Psoas muscle (tissue), 8 donors: Measurements from ENCODE around the gene FER1L5. TPM values are rescaled to one million over a fixed set of nuclear protein-coding genes. Genes with fewer than 3 reads are reported as not detected.

ENCODE experiments used
- ATAC-seq, 4 donors: fragments of 200-7000 bp; cut with Tn5 transposase; one replicate each; pipeline ENCODE4 v1.9.1; 2020; ENCODE audit warnings: moderate library complexity in 3 of 4, mild to moderate bottlenecking in 2 of 4
- DNase-seq, 2 donors: peaks; one replicate each; pipeline ENCODE4 v3.0.0-alpha.2; 2020
- H3K27ac ChIP-seq: fragments of 200-600 bp; one replicate; pipeline ENCODE4 v1.8.0; 2022
- H3K27me3 ChIP-seq, 3 donors: fragments of 200-600 bp in 1 of 3; one replicate each; pipeline versions ENCODE4 v1.6.1 to v1.8.0; 2013 to 2022; ENCODE audit warnings: low read length in 2 of 3, mild to moderate bottlenecking in 2 of 3, moderate library complexity in 1 of 3; ENCODE audit not compliant: insufficient read depth in 3 of 3
- H3K36me3 ChIP-seq, 2 donors: fragments of 200-600 bp in 1 of 2; one replicate each; pipeline versions ENCODE4 v1.6.1 to v1.8.0; 2013 to 2022; ENCODE audit warnings: low read depth in 1 of 2, mild to moderate bottlenecking in 1 of 2, moderate library complexity in 1 of 2; ENCODE audit not compliant: insufficient read depth in 1 of 2
- H3K4me1 ChIP-seq: fragments of 200-600 bp; one replicate; pipeline ENCODE4 v1.8.0; 2022
- H3K4me3 ChIP-seq: fragments of 200-600 bp; one replicate; pipeline ENCODE4 v1.8.0; 2022; ENCODE audit warnings: mild to moderate bottlenecking
- H3K9me3 ChIP-seq: fragments of 200-600 bp; one replicate; pipeline ENCODE4 v1.8.0; 2022
- WGBS, 3 donors: extraction: QIAGEN DNeasy Blood & Tissue Kit; methylation state at CpG; one replicate each; pipeline versions ENCODE4 v1.1.6 to v1.1.7; 2013; 5-methylcytosine and 5-hydroxymethylcytosine counted together
- intact Hi-C, 2 donors: fragments of 100-400 bp; cut with DNase I; formaldehyde crosslinking; loops; one replicate each; pipeline versions ENCODE4 v1.11.0 to v1.14.2; 2022
- polyA plus RNA-seq, 3 donors: library from polyadenylated mRNA; stranded (reverse); fragments of 200-250 nt; gene quantifications; one replicate each; pipeline ENCODE4 v1.2.3, GENCODE V29; 2013
- total RNA-seq, 4 donors: library from RNA; stranded (reverse); fragmentation: NEBNext Ultra II Directional in 2 of 4; extraction: Animal tissue kit (Norgen Biotek cat#: 25700) in 2 of 4; gene quantifications; one replicate each; pipeline versions ENCODE4 v1.2.1 to v1.2.4, GENCODE V29; 2021 to 2023
- TF ChIP-seq, protein P1 (sequence below): fragments of 200-600 bp; IDR thresholded peaks from one replicate; pipeline ENCODE4 v1.8.0; 2022; ENCODE audit warnings: antibody characterized with exemption
- donor health status: healthy with polysubstance abuse.
- donor health status: DM: no; HTN: no; CAD: no; lungs with moderate emphysema.
- donor health status: Bipolar disorder and iron deficiency.
- donor health status: healthy.
- donor health status: DM: yes; HTN: yes; CAD: no.
- donor health status: DM: no; HTN: no; CAD: no.
- donor health status: DM: no; HTN: no; CAD: no.
- donor health status: DM: yes; HTN: yes; CAD: no.

FER1L5 gene
- total and polyA plus RNA-seq, 7 donors, result 0.01 TPM; not detected in 6

DNA sequence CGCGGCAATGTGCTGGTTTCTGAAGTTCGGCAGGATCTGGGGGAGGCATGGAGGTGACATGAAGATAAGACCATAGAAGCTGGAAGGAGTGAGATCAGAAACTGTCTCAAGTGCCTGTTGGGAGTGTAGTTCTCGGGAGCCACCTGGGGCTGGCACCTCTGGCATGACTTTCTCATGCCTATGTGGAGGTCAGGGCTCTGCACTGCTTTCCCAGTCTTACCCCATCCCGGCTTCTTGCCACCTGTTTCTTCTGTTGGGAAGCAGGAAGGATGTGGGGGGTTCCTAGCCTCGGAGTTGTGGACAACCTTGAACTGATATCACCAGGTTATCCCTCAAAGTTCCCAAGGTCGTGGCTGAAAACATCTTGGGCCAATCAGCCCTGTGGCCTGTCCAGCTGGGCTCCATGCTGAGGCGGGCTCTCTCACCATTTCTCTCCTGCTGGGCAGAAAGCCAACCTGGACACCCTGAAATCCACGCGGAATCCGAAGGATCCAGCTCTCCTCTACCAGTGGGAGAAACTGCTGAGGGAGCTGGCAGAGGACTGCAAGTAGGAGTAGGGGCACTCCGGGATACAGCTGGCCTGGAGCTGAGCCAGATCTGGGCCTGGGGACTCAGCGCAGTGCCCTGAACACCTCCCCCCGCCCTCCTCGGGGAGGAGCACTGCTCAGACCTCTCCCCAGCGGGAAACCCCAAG, 42.5 kb downstream of the FER1L5 start:
- Histone ChIP-seq H3K4me3 (no peak overlapping the region), H3K9me3 (no peaks in the 10 kb centered on the region), H3K27me3 (no peaks in the 10 kb centered on the region), H3K4me1 (no peaks in the 10 kb centered on the region), H3K27ac (no peak overlapping the region), H3K36me3 (no peaks in the 10 kb centered on the region)
- intact Hi-C loops, result no loop called here
- DNase-seq (no peak), ATAC-seq (no peak)
- TF ChIP-seq, protein P1, sequence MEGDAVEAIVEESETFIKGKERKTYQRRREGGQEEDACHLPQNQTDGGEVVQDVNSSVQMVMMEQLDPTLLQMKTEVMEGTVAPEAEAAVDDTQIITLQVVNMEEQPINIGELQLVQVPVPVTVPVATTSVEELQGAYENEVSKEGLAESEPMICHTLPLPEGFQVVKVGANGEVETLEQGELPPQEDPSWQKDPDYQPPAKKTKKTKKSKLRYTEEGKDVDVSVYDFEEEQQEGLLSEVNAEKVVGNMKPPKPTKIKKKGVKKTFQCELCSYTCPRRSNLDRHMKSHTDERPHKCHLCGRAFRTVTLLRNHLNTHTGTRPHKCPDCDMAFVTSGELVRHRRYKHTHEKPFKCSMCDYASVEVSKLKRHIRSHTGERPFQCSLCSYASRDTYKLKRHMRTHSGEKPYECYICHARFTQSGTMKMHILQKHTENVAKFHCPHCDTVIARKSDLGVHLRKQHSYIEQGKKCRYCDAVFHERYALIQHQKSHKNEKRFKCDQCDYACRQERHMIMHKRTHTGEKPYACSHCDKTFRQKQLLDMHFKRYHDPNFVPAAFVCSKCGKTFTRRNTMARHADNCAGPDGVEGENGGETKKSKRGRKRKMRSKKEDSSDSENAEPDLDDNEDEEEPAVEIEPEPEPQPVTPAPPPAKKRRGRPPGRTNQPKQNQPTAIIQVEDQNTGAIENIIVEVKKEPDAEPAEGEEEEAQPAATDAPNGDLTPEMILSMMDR, result no peak
- 35 to 40% (median 37%) methylated on average over 16 of the region's 16 CpGs for whole genome bisulfite sequencing, 3 donors

DNA sequence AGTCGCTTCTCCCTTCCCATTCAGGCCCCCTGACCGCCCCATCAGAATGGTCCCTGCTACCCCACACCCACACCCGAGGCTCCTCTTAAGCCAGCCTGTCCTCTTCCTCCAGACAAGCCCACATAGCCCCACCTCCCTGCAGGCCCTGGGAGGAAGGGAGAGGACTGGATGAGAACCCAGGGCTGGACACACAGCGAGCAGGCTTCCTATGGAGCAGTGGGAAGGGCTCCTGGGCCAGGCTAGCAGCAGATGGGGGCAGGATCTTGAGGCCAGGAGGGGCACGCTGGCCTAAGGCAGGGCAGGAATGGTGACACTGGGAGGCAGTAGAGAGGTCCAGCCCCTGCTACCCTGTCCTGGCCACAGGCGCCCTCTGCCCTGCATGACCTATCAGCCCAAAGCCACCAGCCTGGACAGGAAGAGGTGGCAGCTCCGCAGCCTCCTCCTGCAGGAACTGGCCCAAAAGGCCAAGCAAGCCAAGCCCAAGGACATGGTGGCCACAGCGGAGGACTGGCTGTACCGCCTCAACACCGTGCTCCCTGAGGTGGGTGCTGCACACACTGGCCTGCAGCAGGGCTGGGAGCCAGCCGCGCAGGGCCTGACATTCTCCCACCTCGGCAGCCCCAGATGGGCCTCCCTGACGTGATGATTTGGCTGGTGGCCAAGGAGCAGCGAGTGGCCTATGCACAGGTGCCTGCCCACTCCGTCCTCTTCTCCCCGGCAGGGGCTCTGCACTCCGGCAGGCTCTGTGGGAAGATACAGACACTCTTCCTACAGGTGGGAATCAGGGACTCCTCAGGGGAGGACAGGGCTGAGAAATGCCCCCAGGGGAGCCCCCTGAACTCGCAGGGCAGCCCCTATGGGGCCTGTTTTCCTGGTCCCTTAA, 43.3 kb downstream of the FER1L5 start:
- ATAC-seq, result peak; percentile 21 to 43 (median 34)
- 35 to 42% (median 38%) methylated on average over 19 of the region's 19 CpGs for WGBS, 3 donors
- Histone ChIP-seq H3K36me3 (no peaks in the 10 kb centered on the region), H3K27ac (no peak overlapping the region), H3K9me3 (no peaks in the 10 kb centered on the region), H3K4me1 (no peaks in the 10 kb centered on the region), H3K27me3 (no peaks in the 10 kb centered on the region), H3K4me3 (no peak overlapping the region)
- TF ChIP-seq, protein P1, result no peak
- DNase-seq, result no peak
- intact Hi-C loops, result no loop called here

GRCh38 chr2:96687266-96687665, 44.7 kb downstream of the FER1L5 start:
- Histone ChIP-seq H3K36me3 (no peaks in the 10 kb centered on the region), H3K4me3 (no peak overlapping the region), H3K4me1 (no peaks in the 10 kb centered on the region), H3K27ac (no peak overlapping the region), H3K27me3 (no peaks in the 10 kb centered on the region), H3K9me3 (no peaks in the 10 kb centered on the region)
- ATAC-seq, result no peak
- intact Hi-C loops, result no loop called here
- DNase-seq, result no peak
- WGBS, 3 donors, result 96 to 98% (median 97%) methylated on average over 3 of the region's 3 CpGs
- TF ChIP-seq, protein P1, result no peak

GRCh38 chr2:96687711-96688640, 45.4 kb downstream of the FER1L5 start:
- no peak for ATAC-seq
- TF ChIP-seq, protein P1, result no peak
- Histone ChIP-seq H3K9me3 (no peaks in the 10 kb centered on the region), H3K27me3 (no peaks in the 10 kb centered on the region), H3K4me3 (no peak overlapping the region), H3K4me1 (no peaks in the 10 kb centered on the region), H3K36me3 (no peaks in the 10 kb centered on the region), H3K27ac (no peak overlapping the region)
- WGBS, 3 donors, result 78 to 81% (median 79%) methylated on average over 27 of the region's 27 CpGs
- intact Hi-C loops, result no loop called here
- DNase-seq, result no peak
